GM18508 (cell line): ENCODE data around the gene CHD9.
"Not testable (repeated sequence)": the region's sequence is repeated elsewhere in the genome, so short reads cannot be mapped to it uniquely, and the experiment has no call there.

Experiments
- ATAC-seq: cut with Tn5 transposase; IDR thresholded peaks from one replicate; pipeline ENCODE4 v1.9.1; 2021; ENCODE audit warnings: moderate number of reproducible peaks; ENCODE audit not compliant: insufficient read depth, unreplicated experiment

The CHD9 gene, protein sequence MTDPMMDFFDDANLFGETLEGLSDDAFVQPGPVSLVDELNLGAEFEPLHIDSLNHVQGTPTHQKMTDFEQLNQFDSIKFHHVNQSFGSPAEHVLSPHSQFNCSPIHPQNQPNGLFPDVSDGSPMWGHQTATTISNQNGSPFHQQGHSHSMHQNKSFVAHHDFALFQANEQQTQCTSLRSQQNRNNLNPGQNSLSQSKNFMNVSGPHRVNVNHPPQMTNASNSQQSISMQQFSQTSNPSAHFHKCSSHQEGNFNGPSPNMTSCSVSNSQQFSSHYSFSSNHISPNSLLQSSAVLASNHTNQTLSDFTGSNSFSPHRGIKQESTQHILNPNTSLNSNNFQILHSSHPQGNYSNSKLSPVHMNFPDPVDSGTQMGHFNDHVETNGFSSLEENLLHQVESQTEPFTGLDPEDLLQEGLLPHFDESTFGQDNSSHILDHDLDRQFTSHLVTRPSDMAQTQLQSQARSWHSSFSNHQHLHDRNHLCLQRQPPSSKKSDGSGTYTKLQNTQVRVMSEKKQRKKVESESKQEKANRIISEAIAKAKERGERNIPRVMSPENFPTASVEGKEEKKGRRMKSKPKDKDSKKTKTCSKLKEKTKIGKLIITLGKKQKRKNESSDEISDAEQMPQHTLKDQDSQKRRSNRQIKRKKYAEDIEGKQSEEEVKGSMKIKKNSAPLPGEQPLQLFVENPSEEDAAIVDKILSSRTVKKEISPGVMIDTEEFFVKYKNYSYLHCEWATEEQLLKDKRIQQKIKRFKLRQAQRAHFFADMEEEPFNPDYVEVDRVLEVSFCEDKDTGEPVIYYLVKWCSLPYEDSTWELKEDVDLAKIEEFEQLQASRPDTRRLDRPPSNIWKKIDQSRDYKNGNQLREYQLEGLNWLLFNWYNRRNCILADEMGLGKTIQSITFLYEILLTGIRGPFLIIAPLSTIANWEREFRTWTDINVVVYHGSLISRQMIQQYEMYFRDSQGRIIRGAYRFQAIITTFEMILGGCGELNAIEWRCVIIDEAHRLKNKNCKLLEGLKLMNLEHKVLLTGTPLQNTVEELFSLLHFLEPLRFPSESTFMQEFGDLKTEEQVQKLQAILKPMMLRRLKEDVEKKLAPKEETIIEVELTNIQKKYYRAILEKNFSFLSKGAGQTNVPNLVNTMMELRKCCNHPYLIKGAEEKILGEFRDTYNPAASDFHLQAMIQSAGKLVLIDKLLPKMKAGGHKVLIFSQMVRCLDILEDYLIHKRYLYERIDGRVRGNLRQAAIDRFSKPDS (N-terminal part only)

DNA sequence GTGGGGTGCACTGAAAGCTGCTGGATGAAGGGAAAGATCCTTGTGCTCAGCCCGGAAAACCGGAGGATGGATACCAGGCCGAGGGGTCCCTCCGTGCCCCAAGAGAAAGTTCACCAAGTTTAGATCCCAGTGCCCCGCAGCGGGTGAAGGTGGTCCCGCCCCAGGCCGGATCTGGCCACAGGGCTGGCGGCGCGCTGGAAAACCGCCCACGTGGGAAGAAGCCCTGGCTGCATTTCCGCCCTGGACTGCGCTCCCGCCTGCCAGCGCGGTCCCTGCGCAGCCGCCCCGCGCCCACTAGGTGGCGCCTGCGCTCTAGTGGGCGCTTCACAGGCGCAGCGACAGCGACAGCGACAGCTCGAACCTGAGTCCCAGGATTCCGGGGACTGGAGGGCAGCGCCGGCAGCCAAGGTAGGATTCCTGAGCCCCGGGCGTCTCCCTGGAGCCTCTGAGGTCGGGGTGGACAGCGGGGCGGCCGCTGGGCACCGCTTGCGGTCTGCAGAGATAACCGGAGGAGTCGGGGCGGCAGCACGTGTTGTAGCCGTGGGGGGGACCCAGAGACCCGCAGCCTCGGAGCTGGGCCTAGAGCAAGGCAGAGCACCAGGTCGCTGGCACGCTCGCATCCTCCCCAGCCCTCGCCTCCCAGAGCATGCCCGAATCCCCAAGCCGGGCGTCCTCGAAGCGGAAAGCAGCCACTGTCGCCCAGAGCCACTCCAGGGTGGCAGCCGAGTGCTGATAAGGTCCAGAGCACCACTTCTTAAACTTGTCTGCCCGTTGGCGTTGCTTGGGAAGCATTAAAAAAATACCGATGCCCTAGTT lies at the start of gene CHD9:
Gene CHD9 (plus strand): TSS at position 322 of the 816 bp plus-strand sequence. CDS start 101,099 bp downstream, outside the sequence.
- ATAC-seq = peak; percentile 31

DNA sequence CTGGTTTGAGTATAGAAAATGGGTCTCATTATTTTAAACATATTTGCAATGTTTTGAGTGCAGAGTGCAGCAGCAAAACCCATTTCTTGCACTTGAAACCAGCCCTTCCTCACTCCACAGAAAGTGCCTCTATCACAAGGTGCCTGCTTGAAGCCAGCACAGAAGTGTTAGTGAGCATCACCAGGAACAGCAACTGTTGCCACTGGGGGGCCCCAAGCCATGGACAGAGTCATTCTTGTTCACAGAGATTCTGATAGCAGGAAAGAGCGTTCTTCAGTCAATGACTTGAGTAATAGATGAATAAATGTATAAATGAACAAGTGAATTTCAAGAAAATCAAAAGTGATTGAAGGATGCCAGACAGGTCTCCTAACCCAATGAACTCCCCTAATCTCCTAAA lies 47.7 kb upstream of the CHD9 start:
- no peak for ATAC-seq

DNA sequence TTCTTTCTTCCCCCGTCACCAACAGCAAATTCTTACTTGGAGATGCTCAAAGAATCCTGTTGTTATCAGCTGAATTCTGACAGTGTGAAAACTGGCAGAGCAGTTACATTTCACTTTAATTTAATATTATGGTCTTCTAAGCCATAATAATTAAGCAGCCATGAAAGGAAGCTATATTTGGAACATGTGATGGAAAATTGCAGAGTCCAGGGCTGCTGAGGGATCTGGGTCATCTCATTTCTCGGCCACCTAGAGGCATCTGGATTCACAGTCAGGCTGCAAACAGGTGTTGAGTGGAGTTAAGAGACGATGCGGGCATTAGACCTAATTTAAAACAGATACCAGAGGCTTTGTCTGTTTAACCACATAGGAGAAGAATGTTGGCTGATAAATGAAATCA lies 40.5 kb upstream of the CHD9 start:
- no peak for ATAC-seq

DNA sequence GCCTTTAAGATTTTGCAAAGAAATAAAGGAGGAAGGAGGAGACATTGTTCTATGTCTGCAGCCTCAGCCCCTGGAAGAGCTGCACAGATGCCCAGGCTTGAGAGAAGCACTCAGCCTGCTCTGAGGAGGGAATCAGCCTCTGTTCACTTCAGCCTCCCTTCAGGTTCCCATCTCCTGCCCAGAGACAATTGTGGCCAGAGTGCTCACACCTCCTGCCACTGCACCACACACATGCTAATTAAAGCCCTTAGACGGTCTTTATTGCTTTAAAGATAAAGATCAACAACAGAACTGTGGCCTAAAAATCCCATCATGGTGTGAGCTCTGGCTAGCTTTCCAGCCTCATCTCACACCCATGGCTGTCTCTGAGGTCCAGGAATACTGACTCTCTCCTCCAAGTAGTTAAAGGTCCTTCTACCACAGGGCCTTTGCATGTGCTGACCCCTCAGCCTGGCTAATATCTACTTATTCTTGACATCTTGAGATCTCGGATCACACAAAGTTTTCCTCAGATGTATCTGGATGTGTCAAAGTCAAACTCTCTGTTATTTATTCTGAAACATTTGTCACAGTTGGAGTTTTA lies 35.9 kb upstream of the CHD9 start:
- ATAC-seq = no peak

DNA sequence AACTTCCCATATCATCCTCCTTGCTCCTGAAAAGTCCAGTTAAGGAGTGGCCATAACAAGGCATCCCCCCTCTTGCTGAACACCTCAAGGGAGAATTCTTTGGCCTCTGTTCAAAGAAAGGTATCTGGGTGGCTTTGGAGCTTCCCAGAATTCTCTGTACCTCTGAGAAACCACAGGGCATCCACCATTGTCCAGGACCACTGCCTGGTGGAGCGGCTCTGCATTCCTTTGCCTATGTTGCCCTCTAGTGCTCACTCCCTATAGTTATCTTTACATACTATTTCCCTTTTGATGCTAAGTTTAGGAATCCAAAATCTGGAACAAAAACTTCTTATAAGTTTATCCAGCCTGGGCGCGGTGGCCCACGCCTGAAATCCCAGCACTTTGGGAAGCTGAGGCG lies 32.4 kb upstream of the CHD9 start:
- no peak for ATAC-seq

DNA sequence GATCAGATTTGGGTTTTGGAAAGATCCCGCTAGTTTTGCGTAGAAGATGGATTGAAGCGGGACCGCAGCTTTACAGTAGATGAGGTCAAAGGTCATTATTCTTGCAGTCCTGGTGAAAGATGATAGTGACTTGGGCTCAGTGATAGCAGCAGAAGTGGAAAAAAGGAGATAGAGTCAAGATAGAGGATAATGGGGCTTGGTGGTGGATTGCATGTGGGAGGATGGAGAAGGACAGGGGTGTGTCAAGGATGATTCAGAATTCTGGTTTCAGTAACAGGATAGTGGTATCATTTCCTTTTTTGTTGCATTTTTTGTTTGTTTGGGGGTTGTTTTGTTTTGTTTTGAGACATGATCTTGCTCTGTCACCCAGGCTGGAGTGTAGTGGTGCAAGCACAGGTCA lies 30.7 kb upstream of the CHD9 start:
- no peak for ATAC-seq

DNA sequence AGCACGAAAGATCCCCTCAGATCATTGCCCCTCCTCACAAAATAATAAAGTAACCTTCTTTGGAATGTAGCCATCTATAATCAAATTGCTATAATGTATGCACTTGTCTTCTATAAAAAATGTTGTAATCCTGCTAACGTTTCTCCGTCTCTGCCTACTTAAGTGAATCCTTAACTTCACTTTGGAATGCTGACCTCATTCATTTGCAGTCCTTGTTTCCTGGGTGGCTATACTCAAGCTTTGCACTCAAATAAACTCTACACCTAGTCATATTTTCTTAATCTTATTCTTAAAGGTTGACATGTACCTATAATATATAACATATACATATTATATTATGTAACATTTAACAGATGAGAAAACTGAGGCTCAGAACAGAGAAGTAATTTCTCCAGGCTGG lies 24.8 kb upstream of the CHD9 start:
- no peak for ATAC-seq

DNA sequence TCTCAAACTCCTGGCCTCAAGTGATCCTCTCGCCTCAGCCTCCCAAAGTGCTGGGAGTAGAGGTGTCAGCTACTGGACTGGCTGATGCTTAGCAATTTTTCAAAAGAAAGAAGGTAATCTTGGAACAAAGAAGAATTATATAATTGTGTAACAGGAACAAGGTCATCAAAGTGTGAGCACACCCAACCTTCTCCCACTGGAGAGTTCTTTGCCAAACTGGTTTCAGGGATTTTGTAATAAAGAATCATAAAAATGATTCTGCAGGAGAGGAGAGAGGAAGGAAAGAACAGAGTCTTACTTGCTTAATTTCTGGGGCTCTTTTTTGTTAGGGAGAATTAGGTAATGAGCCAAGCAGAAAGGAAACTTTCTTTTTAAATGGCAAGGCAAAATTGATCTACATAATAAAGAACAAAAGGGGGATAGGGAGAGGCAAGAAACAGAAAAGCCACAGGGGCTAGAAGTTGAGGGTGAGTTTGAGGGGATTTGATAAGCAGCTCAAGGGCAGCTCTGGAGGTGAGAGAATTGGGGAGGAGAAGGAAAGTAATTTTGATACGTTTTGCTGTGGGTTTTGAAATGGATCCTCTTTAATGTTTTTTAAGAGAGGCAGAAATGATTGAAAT lies 23.4 kb upstream of the CHD9 start:
- no peak for ATAC-seq

DNA sequence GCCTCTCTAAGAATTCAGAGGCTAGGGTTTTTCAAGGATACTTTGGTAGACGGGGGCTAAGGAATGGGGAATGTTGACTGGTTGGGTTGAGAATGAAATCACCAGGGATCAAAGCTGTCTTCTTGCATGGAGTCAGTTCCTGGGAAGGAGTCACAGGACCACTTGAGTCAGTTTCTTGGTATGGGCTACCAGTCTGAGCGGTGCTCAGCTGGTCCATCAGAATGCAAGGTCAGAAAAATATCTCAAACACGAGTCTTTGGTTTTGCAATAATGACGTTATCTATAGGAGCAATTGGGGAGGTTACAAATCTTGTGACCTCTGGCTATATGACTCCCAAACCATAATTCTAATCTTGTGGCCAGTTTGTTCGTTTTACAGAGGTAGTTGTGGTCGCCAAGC lies 20.5 kb upstream of the CHD9 start:
- no peak for ATAC-seq

DNA sequence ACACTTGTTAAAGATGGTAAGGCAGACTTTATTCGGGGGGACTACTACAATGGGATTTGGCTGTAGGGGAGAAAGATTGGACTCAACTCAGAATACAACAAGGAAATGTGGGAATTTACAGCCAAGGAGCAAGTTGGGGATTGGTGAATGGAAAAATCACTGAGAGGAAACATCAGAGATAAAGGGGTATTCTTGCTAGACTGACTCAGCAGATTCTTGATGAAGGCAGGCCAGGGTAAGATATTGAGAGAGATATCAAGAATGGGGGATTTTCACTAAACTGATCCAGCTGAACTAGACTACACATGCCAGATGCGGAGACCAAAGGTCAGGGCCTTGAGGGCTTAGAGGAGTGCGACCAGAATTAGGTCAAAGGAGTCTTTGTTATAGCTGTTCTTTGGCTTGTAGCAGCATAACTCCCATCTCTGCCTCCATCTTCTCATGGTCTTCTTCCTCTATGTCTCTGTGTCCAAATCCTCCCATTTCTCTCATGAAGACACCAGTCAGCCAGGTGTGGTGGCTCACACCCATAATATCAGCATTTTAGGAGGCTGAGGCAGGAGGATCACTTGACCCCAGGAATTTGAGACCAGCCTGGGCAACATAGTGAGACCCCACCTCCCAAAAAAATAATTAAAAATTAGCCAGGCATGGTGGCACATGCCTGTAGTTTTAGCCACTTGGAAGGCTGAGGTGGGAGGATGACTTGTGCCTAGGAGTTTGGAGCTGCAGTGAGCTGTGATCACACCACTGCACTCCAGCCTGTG lies 19.4 kb upstream of the CHD9 start:
- no peak for ATAC-seq

DNA sequence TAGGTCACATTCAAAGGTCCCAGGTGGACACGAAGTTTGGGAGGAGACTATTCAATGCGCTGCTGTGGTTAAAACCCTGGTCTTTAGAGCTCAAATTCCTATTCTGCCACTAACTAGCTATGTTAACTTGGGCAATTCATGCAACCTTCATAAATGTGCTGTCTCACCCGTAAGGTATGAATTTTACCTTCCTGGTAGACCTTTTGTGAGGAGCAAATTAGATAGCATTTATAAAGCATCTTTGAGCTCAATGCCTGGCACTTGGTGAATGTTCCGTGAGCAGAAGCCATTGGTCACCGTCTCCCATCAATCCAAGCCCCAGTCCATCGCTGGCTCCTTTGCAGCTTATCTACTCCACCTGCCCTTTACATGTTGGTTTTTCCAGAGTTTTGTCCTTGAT lies 18.7 kb upstream of the CHD9 start:
- no peak for ATAC-seq

DNA sequence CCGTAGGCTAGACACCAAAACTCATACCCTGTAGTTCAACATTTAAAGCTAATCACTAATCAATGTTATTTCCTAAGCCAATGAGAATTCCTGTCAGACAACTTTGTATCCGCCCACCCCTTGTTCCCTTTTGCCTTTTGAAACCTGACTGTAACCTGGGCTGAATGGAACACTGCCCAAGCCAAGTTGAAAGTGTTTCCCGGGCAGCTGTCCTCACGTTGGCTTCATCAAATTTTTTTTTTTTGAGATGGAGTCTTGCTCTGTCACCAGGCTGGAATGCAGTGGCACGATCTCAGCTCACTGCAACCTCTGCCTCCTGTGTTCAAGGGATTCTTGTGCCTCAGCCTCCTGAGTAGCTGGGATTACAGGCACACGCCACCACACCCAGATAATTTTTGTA lies 18.1 kb upstream of the CHD9 start:
- ATAC-seq = not testable (repeated sequence)

DNA sequence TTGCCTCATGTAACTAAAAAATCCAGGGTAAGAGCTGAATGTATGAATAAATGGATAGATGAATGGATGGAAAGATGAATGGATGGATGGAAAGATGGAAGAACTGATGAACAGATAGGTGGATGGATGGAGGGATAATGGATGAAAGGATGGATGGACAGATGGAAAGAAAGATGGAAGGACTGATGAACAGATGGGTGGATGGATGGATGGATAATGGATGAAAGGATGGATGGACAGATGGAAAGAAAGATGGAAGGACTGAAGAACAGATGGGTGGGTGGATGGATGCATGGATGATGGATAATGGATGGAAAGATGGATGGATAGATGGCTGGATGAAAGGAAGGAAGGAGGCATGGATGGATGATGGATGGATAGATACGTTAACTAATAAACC lies 14.0 kb upstream of the CHD9 start:
- ATAC-seq = no peak

DNA sequence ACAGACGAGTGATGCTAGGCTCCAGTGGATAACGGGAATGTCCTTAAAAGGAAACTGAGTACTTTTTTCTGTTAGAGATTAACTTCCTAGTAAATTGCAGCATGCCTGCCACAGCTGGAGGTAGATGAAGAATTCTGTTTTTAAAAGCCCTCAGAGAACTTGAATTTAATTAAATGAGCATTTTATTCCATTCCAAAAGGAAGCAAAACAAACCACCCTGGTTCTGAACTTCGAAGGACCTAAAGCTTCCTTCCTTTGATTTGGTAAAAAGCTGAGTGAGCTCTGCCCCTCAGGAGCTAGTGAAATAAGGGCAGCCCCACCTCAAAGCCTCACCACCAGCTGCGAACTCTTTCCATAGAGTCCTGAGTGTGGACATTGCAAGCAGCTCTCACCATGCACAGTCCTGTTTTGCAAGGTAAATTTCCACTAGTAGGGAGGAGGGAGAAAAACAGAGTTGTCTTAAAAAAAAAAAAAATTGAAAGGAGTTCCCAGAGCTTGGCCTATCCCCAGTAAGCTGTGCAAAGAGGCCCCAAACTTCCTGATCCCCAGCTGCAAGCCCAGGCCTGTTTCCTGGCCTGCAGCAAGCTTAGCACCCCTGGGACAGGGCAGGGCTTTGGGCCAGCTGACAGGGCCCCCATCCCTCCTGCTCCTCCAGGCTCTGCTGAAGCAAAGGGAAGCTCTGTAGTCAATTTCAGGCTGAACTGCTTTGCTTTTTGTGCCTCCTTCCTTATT lies 13.3 kb upstream of the CHD9 start:
- no peak for ATAC-seq

DNA sequence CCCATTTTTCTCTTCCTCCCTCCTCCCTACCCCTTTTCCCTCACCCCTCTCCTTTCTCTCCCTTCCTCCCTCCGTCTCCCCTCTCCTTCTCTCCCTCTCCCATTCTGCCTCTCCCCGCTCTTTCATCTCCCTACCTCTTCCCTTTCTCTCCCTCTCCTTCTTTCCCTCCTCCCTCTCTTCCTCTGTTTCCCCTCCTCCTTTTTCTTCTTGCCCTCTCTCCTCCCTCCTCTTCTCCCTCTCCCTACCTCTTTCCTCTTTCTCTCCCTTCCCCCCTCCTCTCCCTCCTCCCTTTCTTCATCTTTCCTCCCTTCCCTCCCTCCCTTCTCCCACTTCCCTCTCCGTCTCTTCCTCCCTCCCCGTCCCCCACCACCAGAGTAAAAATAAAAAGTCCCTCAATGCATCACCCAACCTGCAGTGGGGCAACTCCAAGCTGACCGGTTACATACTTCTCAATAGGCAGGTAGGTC lies 12.5 kb upstream of the CHD9 start:
- no peak for ATAC-seq

DNA sequence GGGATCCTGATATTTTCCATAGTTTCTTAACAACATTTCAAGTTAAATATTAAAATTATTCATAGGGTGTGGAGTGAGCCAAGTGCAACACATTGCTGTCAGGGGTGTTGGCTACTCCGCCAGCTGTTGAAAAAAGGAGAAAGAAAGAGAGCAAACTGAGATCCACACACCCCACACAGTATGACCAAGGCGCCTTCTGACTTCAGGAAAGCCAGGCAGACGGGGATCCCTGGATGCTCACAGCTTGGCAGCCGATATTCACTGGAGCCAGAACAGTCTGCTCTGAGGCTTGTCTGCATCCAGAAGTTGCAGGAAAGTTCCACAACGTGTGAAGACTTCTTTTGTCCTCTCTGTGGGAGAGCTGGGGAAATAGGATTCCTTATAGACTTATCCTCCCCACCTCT lies 11.4 kb upstream of the CHD9 start:
- ATAC-seq = no peak

DNA sequence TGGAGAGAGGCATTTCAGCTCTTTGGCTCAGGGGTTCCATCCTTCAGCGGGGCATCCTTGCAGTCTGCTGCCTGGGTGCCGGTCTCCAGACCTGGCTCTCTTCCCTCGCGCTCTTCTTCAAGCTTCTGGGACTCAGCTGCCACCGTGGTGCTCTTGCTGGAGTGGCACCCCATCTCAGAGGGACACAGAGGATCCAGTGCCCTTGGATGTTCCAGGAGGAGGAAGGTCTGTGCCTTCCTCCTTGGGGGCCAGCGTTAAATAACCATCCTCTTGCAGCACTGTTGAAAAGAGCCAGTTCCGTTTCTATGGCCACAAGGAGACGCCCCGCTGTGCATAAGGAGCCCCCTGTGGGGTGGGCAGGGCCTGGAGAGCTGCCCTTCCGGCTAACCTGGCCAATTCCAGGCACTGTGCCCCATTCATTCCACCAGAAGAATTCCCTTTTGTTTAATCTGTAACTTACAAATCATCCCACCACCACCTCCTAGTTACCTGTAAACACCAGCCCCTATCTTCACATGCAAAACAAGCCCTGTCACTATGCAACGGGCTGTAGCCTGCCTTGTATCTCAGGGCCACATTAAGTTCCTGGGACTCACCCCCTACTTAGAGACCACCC lies 10.7 kb upstream of the CHD9 start:
- ATAC-seq = no peak
